NOMO-1 treated with DMSO at 0.1 percent for 48 hours (cell line): ENCODE measurements around the gene DENND1B.
"Not testable (repeated sequence)": the region's sequence is repeated elsewhere in the genome, so short reads cannot be mapped to it uniquely, and the experiment has no call there.

Experiments used
- DNase-seq: peaks from one replicate; lab custom pipeline; 2025; ENCODE audit not compliant: unreplicated experiment; lab: John Stamatoyannopoulos, UW

DENND1B gene

DNA sequence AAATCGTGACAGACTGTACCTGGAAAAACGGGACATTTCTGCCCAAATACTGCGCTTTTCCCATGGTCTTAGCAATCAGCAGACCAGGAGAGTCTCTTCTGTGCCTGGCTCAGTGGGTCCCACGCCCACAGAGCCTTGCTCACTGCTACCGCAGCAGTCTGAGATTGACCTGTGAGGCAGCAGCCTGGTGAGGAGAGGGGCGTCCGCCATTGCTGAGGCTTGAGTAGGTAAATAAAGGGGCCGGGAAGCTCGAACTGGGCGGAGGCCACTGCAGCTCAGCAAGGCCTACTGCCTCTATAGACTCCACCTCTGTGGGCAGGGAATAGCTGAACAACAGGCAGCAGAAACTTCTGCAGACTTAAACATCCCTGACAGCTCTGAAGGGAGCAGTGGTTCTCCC is 203.1 kb downstream of the DENND1B start:
- no peak for DNase-seq

DNA sequence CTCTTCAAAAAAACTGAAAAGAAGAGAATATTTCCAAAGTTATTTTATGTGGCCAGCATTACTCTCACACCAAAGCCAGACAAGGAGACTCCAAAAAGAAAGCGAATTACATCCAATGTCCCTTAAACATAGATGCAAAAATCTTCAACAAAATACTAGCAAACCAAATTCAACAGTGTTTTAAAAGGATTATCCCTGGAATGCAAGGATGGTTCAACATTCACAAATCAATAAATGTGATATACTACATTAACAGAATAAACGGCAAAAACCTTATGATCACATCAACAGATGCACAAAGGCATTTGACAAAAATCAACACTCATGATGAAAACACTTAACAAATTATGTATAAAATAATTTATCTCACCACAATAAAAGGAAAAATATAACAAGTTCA is 207.8 kb downstream of the DENND1B start:
- no peak for DNase-seq

DNA sequence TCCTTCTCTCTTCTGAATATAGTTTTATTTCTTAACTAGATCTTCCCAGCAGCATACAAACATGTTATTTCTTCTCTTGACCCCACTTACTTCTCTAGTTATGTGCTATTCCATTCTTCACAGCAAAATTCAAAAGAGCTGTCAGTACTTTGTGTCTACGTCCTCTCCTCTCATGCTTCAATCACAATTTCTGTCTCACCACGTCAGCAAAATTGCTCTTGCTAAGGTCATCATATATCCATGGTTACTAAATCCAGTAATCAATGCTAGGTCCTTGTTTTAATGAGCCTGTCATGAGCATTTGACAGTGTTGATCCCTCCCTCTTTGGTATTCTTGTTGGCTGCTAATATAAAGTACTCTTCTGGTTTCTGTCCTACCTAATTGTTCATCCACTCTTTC is 214.2 kb downstream of the DENND1B start:
- no peak for DNase-seq

DNA sequence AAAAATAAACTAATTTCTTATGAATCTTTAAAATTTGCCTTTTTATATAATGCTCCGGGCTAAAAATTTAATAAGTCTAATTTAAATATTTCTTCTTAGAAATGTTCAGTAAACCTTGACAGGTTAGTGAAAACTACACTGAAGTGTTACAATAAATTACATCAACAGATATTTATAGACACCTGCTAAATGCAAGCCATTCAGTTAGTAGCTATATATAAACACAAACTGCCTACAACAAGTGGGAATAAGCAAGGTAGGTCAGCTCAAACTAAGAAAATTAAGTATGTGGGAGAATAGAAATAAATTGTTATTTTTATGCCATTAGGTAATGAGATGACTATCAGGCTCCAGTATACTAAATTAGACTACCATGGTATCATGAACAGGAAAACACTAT is 215.6 kb downstream of the DENND1B start:
- no peak for DNase-seq

DNA sequence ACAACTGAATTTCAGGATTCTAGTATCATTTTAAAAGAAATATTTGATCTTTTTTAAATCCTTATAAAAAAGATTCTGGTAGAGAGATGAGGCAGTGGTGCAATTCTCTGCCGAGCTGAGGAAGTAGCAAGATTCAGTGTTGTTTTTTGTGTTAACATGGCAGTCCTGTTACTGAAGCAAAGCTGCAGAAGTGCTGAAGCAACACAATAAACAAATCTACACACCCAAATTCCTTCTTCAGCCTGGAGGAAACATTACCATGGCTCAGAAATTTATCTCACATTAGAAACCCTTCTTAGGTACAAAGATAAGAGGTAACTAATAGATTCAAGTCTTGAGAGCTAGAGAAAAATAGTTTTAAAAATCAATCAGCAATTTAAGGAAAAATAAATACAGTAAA is 216.0 kb downstream of the DENND1B start:
- no peak for DNase-seq

DNA sequence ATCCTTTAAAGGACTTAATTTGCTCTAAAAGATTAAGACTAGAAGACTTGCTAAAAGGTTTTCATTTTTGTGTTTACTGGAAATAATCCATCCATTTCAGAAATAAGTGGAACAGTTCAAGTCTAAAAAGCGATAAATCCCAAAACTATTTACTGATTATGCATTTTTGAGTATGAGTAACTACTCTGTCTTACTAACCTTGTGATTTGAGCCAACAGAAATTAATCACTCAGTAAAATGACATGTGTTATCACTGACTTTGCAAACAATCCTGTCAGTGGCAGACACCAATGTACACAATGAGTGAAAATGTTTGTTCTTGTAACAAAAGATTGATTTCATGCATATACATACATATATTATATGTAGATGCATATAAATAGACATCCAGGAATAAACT is 218.0 kb downstream of the DENND1B start:
- no peak for DNase-seq

DNA sequence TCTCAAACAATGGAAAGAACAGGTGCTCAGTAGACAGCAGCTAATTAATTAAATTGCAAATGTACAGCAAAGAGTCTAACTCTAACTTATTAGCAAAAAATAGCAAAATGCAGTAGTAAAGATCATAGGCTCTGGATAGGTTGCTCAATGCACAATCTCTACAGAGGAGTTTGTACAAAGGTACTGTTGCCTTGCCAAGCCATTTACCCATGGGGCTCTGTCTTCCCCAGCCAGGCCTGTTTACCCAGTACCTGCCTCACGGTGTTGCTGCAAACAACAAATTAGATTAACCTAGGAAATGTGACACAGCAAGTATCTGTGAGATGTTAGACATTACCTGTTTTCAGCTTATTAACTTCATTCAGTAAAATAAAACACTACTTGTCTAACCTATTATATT is 222.0 kb downstream of the DENND1B start:
- DNase-seq: no peak

DNA sequence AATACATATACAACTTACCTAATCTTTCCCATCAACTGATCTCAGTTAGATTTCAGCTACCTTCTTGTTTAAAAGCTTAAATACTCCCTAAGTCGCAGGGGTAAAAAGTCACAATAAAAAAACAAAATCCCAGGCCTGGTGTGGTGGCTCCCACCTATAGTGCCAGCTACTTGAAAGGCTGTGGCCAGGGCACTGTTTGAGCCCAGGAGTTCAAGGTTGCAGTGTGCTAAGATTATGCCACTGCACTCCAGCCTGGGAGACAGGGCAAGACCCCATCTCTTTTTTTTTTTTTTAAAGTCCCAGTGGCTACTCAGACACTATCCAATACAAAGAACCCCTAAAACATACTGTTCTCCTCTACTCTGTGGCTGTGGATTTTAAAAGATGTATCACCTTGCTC is 228.3 kb downstream of the DENND1B start:
- DNase-seq: no peak

DNA sequence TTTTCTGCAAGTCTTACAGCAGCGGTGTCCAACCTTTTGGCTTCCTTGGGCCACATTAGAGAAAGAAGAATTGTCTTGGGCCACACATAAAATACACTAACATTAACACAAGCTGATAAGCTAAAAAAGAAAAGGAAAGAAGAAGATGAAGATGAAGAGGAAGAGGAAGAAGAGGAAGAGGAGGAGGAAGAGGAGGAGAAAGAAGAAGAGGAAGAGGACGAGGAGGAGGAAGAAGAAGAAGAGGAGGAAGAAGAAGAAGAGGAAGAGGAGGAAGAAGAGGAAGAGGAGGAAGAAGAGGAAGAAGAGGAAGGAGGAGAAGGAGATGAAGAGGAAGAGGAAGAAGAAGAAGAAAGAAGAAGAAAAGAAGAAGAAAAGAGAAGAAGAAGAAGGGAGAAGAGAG is 230.7 kb downstream of the DENND1B start:
- no peak for DNase-seq

DNA sequence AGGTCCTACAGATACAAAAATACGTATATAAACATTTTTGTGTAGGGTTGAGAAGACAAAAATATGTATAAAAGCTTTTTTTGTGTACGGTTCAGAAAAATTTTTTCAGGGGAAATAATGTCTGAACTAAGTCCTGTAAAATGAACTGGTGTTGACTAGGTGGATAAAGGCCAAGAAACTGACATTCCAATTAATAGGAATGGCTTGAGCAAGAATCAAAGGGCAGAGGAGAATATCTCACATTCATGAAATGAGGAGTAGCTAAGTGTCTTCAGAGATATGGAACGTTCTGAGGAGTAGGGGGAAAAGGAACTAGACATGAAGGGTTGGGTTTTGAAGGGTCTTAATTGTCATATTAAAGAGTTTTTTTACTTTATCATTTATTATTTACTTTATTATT is 231.2 kb downstream of the DENND1B start:
- DNase-seq: no peak

DNA sequence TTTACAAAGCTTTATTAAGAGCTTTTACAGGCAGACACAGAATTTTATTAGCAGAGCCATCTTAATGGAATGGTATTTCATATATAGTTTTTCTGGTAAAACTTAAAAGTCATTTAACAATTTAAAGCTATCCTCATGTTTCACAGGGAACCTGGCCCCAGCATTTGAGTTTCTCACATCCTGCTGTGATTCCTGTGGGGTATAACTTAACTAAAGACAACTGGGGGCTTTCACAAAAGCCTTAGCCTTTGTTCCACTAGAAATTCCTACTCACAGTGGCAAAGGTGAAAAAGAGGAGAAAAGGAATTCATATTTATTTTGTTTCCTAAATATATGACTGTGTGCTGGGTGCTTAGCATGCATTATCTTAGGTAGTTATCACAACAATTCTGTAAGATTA is 233.9 kb downstream of the DENND1B start:
- DNase-seq: no peak

DNA sequence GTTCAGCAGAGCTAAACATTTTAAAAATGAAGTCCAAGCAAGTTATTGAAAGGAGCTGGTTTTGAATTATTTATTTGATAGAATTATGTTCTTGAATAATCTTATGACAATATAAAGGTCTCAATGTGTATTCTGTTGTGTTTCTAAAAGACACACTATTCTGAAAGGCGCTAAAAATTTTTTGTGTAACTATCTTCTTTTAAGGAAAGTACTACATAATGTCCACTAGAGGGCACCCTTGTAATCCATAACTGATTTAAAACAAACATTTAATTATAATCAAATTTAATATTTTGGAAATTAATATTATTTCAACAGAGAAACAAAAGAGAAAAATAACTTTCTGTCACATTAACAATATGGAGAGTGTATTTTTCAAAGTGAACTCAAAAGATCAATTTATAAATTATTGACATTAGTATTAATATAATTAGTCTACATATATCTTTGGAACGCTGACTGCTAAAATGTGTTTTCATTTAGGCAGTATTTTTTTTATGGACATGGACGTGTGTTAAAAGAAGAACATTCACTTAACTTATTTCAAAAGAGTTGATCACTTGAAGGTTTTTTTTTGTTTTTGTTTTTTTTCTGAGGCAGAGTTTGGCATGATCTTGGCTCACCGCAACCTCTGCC is 248.4 kb downstream of the DENND1B start:
- peak; percentile 37 for DNase-seq

DNA sequence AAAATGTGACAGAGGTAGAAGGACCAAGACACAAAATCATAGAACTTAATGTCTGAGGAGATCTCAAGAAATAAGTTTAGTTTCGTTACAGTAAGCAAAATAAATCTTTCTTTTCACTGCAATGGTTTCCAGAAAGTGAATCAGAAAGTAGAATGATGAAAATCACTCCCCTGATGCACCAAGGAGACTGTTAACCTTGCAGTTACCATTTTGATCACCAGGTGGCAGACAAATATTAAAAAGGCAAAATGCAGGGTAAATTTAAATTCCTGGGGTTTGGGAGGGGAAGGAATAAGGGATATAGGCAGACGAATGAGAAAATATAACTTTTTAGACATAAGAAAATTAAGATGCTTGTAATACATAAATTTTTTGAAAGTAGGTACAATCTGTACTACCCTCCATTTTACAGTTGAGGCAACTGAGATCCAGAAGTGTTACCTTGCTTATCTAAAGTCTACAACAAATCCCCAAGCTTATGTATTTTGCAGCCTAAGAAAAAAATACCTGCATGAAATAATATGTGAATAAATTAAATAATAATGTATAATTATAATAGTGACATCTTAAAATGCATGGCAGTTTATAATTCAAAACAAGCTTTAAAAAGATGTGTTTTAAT is 254.1 kb downstream of the DENND1B start:
- peak; percentile 12 for DNase-seq

DNA sequence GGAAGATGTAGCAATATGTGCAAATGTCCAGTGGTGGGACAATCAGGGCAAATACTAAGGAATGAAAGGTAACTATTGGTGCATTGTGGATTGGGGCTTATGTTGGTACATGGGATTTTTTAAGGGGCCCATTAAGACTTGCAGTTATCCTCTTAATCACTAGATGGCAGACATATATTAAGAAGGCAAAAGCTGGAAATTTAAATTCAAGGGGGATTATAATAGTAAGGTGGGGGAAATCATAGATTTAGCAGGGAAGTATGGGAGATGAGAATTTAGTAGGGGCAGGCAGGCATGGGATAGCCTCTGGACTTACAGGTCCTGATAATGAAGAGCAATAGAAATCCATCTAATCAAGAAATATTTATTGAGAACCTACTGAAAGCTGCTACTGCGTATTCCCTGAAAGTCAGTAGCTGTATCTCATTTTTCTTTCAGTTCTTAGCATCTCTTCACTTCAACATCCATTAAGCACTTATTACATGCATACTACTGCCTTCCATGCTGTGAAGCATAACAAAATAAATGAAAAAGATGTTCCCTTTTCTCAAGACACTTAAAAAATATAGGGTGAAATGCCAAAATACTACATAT is 255.4 kb downstream of the DENND1B start:
- DNase-seq: no peak

DNA sequence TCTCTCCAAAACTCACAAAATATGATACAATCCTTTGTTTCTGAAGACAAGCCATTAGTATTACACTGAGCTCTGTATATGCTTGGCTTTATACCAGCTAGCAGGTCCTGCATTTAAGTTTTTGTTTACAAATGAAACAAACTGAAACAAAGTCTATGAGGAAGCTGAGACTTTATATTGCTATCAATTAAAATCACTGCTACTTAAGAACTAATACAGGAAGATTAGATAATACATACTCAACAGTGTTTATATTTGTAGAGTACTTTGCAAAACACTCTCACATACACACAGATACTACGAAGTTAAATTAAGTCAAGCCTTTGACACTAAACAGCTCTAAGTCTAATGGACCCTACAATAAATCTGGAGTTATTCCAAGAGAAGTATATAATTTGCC is 259.9 kb downstream of the DENND1B start:
- DNase-seq: no peak

DNA sequence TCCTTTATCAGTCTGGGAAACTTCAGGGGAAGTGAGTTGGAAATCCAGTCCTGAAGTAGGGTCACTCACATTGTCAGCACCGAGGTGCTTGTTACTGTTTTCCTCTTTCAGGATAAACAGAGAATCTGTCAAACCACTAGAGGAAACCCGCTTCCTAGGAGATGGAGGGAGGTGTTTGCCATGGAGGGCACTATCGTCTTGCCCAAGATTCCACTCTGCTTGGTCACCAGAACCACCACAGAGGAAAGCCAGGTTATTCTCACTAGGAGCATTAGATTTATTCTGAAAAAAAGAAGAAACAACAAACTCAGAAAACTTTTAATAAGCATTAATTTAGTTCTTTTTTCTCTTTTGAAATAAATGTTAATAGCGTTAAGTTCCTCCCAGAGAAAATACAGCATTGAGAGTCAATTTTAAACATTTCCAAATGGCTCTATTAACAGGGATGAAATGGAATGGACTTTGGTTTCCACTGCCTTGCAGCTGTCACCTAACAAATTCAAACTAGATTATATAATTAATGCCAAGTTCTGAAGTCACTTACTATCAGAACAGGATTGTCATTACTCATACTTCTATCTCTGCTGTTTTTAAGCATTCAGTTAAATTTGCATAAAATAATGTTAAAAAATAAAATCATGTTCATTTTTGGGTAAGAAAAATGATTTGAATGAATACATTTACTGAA is 264.4 kb downstream of the DENND1B start:
- DNase-seq: no peak

DNA sequence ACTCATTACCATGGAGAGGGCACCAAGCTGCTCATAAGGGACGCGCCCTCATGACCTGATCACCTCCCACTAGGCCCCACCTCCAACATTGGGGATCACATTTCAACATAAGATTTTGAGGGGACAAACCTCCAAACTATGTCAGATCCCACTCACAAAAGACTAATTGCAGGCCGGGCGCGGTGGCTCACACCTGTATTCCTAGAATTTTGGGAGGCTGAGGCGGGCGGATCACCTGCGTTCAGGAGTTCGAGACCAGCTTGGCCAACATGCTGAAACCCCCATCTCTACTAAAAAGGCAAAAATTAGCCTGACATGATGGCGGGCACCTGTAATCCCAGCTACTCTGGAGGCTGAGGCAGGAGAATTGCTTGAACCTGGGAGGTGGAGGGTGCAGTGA is 278.6 kb downstream of the DENND1B start:
- DNase-seq: no peak

DNA sequence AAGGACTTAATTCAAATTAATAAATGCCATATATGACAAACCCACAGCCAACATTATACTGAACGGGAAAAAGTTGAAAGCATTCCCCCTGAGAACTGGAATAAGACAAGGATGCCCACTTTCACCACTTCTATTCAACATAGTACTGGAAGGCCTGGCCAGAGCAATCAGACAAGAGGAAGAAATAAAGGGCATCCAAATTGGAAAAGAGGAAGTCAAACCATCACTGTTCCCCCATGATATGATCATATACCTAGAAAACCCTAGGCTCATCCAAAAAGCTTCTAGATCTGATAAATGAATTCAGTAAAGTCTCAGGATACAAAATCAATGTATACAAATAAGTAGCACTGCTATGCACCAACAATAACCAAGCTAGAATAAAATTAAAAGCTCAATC is 283.8 kb downstream of the DENND1B start:
- not testable (repeated sequence) for DNase-seq

DNA sequence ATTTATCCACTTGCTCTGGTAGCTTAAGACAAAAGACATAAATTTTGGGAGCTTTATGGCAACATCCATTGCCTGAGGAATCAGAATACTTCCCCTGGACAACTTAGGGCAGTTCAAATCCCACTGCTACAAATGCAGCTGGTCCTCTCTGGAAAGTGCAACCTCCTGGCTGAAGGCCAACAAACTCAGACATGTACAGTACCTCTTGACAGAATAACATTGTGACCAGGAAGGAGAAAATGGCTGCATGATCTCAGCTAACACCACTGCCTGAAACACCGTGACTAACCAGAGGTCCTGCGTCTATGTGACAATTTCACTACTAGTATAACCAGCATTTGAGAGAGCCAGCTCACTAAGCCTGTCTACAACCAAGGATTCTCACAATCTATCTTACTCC is 288.3 kb downstream of the DENND1B start:
- DNase-seq: no peak

DNA sequence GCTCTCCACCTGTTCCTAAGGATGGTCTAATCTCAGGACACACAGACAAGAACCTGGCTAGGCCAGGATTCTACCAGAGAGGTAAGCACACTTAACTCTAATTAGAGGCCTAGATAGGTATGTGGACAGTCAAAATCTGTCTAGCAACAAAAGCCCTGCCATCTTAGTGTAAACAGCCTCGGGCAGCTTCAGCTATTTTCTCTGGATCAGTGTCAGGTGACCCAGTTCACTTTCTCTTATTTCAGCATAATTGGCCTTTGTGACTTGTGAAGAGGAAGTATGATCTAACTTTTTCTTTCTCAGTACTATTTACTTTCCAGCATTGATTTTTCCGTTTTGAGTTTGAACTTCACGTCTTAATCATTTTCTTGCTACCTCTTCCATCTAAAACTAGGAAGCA is 289.5 kb downstream of the DENND1B start:
- no peak for DNase-seq

DNA sequence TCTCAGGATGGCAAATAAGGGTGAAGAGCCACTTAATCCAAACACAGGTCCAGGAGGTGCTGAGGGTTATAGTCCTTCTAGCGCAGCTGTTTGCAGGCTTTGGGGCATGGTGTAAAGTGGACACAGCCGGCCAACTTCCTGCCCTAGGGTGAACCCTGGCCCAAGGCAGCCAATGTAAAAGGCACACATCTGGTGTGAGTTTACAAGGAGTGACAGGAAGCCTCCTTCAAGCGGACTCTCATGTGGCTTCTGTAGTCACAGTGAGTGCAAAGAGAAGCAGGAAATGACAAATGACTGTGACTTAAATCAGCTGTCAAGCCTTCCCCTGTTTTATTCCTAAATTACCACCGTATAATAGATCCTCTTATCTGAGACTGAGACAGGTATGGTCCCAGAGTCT is 294.2 kb downstream of the DENND1B start:
- DNase-seq: no peak

DNA sequence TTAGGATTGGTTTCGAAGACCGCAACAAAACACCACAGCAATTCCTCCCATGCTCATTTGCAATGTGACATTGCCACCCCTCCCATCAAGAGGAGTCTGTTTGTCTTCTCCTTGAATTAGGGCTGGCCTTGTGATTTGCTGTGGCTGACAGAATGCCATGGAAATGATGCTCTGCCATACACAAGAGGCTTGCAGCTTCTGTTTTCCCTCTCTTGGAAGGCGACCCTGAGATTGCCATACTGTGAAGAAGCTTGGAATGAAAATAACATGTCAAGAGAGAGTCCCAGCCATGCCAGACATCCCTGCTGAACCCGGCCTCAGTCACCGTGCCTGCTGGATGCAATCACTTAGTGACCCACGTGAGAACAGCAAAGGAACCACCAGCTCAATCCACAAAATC is 294.8 kb downstream of the DENND1B start:
- no peak for DNase-seq
